GM23338 (cell line): ENCODE data around the gene NTMT2.
A peak's percentile ranks its signal among the peaks of the same experiment; 100 is the strongest.

Source experiments
- CREB1 ChIP-seq: fragments of 250-450 bp; sonication (Bioruptor Pico); IDR thresholded peaks from 2 replicates; pipeline ENCODE4 v1.5.0; 2020; ENCODE audit warnings: low read depth, mild to moderate bottlenecking, moderate library complexity
- EZH2 ChIP-seq: fragments of 200-600 bp; sonication (generic); IDR thresholded peaks from one replicate; pipeline ENCODE4 v1.8.0; 2017; ENCODE audit warnings: antibody characterized with exemption, mild to moderate bottlenecking, low read depth; ENCODE audit not compliant: unreplicated experiment
- EZH2phosphoT487 ChIP-seq: fragments of 200-600 bp; sonication (generic); IDR thresholded peaks from one replicate; pipeline ENCODE4 v1.8.1; 2018; ENCODE audit warnings: antibody characterized with exemption; ENCODE audit not compliant: unreplicated experiment
- JUNB ChIP-seq: IDR thresholded peaks from one replicate; pipeline ENCODE4 v1.6.1; 2016; ENCODE audit warnings: antibody characterized with exemption; ENCODE audit not compliant: unreplicated experiment
- POLR2AphosphoS5 ChIP-seq: IDR thresholded peaks from 2 replicates; pipeline ENCODE4 v1.6.1; 2016; ENCODE audit warnings: antibody characterized with exemption, low read depth
- ZNF114 ChIP-seq: fragments of 250-450 bp; sonication (Bioruptor Pico); IDR thresholded peaks from 2 replicates; pipeline ENCODE4 v1.5.0; 2020; ENCODE audit warnings: mild to moderate bottlenecking, moderate library complexity
- TF ChIP-seq, protein P1 (sequence below), 2 experiments: fragments of 200-600 bp in 1 of 2; sonication (generic) in 1 of 2; conservative IDR thresholded peaks; 2 replicates each; pipeline versions ENCODE4 v1.5.1 to v1.6.1; 2016 to 2017; ENCODE audit warnings: antibody characterized with exemption in 2 of 2, low read depth in 2 of 2, mild to moderate bottlenecking in 2 of 2, moderate library complexity in 1 of 2
- TF ChIP-seq, protein P2 (sequence below): IDR thresholded peaks from one replicate; pipeline ENCODE4 v1.6.1; 2018; ENCODE audit warnings: antibody characterized with exemption; ENCODE audit not compliant: unreplicated experiment
- TF ChIP-seq, protein P3 (sequence below): fragments of 250-450 bp; sonication (Bioruptor Pico); IDR thresholded peaks from 2 replicates; pipeline ENCODE4 v1.5.0; 2020; ENCODE audit warnings: mild to moderate bottlenecking, moderate library complexity
- TF ChIP-seq, protein P4 (sequence below): IDR thresholded peaks from 2 replicates; pipeline ENCODE4 v1.6.1; 2016; ENCODE audit warnings: antibody characterized with exemption

DNA sequence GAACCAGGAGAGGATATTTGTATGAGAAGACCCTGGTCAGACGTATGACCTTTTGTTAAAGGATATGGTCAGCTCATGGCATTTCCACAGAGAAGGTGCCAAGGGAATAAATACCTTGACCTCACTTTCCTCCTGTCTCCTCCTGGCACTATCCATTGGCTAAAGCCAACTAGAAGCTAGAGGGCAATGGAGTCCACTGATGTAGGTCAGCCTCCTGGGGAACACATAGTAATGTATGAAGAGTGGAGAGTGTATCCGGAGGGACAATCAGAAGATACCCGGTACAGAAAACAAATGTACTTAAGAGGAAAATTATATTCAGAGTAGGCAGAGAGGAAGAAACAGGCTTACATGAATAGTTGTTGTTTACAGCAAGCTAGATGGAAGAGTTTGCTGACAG lies 698 bp upstream of the NTMT2 start:
- TF ChIP-seq, protein P1, sequence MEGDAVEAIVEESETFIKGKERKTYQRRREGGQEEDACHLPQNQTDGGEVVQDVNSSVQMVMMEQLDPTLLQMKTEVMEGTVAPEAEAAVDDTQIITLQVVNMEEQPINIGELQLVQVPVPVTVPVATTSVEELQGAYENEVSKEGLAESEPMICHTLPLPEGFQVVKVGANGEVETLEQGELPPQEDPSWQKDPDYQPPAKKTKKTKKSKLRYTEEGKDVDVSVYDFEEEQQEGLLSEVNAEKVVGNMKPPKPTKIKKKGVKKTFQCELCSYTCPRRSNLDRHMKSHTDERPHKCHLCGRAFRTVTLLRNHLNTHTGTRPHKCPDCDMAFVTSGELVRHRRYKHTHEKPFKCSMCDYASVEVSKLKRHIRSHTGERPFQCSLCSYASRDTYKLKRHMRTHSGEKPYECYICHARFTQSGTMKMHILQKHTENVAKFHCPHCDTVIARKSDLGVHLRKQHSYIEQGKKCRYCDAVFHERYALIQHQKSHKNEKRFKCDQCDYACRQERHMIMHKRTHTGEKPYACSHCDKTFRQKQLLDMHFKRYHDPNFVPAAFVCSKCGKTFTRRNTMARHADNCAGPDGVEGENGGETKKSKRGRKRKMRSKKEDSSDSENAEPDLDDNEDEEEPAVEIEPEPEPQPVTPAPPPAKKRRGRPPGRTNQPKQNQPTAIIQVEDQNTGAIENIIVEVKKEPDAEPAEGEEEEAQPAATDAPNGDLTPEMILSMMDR (conservative IDR thresholded peaks at IDR 0.05; ENCODE audit: low read depth in 2 of 2) = peak in 1 of 2 experiments; percentile 32; a peak in 2 of 4 replicates
- TF ChIP-seq POLR2AphosphoS5 (no peak), EZH2 (no peak), JUNB (no peak), CREB1 (CRISPR knock-in tag) (no peak), EZH2phosphoT487 (no peak), ZNF114 (CRISPR knock-in tag) (no peak)
- TF ChIP-seq, protein P2, sequence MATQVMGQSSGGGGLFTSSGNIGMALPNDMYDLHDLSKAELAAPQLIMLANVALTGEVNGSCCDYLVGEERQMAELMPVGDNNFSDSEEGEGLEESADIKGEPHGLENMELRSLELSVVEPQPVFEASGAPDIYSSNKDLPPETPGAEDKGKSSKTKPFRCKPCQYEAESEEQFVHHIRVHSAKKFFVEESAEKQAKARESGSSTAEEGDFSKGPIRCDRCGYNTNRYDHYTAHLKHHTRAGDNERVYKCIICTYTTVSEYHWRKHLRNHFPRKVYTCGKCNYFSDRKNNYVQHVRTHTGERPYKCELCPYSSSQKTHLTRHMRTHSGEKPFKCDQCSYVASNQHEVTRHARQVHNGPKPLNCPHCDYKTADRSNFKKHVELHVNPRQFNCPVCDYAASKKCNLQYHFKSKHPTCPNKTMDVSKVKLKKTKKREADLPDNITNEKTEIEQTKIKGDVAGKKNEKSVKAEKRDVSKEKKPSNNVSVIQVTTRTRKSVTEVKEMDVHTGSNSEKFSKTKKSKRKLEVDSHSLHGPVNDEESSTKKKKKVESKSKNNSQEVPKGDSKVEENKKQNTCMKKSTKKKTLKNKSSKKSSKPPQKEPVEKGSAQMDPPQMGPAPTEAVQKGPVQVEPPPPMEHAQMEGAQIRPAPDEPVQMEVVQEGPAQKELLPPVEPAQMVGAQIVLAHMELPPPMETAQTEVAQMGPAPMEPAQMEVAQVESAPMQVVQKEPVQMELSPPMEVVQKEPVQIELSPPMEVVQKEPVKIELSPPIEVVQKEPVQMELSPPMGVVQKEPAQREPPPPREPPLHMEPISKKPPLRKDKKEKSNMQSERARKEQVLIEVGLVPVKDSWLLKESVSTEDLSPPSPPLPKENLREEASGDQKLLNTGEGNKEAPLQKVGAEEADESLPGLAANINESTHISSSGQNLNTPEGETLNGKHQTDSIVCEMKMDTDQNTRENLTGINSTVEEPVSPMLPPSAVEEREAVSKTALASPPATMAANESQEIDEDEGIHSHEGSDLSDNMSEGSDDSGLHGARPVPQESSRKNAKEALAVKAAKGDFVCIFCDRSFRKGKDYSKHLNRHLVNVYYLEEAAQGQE = no peak
- TF ChIP-seq, protein P3, sequence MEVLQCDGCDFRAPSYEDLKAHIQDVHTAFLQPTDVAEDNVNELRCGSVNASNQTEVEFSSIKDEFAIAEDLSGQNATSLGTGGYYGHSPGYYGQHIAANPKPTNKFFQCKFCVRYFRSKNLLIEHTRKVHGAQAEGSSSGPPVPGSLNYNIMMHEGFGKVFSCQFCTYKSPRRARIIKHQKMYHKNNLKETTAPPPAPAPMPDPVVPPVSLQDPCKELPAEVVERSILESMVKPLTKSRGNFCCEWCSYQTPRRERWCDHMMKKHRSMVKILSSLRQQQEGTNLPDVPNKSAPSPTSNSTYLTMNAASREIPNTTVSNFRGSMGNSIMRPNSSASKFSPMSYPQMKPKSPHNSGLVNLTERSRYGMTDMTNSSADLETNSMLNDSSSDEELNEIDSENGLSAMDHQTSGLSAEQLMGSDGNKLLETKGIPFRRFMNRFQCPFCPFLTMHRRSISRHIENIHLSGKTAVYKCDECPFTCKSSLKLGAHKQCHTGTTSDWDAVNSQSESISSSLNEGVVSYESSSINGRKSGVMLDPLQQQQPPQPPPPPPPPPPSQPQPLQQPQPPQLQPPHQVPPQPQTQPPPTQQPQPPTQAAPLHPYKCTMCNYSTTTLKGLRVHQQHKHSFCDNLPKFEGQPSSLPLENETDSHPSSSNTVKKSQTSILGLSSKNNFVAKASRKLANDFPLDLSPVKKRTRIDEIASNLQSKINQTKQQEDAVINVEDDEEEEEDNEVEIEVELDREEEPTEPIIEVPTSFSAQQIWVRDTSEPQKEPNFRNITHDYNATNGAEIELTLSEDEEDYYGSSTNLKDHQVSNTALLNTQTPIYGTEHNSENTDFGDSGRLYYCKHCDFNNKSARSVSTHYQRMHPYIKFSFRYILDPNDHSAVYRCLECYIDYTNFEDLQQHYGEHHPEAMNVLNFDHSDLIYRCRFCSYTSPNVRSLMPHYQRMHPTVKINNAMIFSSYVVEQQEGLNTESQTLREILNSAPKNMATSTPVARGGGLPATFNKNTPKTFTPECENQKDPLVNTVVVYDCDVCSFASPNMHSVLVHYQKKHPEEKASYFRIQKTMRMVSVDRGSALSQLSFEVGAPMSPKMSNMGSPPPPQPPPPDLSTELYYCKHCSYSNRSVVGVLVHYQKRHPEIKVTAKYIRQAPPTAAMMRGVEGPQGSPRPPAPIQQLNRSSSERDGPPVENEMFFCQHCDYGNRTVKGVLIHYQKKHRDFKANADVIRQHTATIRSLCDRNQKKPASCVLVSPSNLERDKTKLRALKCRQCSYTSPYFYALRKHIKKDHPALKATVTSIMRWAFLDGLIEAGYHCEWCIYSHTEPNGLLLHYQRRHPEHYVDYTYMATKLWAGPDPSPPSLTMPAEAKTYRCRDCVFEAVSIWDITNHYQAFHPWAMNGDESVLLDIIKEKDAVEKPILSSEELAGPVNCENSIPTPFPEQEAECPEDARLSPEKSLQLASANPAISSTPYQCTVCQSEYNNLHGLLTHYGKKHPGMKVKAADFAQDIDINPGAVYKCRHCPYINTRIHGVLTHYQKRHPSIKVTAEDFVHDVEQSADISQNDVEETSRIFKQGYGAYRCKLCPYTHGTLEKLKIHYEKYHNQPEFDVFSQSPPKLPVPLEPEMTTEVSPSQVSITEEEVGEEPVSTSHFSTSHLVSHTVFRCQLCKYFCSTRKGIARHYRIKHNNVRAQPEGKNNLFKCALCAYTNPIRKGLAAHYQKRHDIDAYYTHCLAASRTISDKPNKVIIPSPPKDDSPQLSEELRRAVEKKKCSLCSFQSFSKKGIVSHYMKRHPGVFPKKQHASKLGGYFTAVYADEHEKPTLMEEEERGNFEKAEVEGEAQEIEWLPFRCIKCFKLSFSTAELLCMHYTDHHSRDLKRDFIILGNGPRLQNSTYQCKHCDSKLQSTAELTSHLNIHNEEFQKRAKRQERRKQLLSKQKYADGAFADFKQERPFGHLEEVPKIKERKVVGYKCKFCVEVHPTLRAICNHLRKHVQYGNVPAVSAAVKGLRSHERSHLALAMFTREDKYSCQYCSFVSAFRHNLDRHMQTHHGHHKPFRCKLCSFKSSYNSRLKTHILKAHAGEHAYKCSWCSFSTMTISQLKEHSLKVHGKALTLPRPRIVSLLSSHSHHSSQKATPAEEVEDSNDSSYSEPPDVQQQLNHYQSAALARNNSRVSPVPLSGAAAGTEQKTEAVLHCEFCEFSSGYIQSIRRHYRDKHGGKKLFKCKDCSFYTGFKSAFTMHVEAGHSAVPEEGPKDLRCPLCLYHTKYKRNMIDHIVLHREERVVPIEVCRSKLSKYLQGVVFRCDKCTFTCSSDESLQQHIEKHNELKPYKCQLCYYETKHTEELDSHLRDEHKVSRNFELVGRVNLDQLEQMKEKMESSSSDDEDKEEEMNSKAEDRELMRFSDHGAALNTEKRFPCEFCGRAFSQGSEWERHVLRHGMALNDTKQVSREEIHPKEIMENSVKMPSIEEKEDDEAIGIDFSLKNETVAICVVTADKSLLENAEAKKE (CRISPR knock-in tag) = no peak
- TF ChIP-seq, protein P4, sequence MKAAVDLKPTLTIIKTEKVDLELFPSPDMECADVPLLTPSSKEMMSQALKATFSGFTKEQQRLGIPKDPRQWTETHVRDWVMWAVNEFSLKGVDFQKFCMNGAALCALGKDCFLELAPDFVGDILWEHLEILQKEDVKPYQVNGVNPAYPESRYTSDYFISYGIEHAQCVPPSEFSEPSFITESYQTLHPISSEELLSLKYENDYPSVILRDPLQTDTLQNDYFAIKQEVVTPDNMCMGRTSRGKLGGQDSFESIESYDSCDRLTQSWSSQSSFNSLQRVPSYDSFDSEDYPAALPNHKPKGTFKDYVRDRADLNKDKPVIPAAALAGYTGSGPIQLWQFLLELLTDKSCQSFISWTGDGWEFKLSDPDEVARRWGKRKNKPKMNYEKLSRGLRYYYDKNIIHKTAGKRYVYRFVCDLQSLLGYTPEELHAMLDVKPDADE = no peak
